ENCODE measurements around the gene FHOD1.

Gene FHOD1

DNA sequence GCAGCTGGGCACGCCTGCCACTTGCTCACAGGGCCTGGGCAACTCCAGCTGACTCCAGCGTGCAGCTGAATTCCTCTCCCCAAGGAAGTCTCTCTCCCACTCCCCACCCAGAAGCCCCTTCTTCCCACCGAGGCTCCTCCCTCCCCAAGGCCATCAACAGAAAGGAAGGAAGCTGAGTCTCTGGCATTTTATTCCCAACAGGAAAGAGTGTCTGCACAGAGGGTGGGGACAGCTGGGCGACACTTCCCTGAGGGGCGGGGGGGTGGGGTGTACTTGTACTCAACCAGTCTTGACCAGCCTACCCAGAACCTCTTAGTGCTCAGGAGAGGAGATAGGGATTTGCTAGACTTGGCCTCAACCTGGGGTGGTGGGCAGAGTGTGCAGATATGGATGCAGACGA lies 57.2 kb downstream of the FHOD1 start, which contains the start of gene EXOC3L1:
Gene EXOC3L1, minus strand, starts transcription at position 96 of the 400 bp plus-strand sequence. CDS start 460 bp downstream, outside the sequence.
- in situ Hi-C loops (cut with HindIII; ENCODE audit: low sequenced_read_pairs), result no loop called here
- no peak for DNase-seq (ENCODE audit: low read depth, low spot score)
- TF ChIP-seq, protein P1, sequence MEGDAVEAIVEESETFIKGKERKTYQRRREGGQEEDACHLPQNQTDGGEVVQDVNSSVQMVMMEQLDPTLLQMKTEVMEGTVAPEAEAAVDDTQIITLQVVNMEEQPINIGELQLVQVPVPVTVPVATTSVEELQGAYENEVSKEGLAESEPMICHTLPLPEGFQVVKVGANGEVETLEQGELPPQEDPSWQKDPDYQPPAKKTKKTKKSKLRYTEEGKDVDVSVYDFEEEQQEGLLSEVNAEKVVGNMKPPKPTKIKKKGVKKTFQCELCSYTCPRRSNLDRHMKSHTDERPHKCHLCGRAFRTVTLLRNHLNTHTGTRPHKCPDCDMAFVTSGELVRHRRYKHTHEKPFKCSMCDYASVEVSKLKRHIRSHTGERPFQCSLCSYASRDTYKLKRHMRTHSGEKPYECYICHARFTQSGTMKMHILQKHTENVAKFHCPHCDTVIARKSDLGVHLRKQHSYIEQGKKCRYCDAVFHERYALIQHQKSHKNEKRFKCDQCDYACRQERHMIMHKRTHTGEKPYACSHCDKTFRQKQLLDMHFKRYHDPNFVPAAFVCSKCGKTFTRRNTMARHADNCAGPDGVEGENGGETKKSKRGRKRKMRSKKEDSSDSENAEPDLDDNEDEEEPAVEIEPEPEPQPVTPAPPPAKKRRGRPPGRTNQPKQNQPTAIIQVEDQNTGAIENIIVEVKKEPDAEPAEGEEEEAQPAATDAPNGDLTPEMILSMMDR (IDR thresholded peaks at IDR 0.05; ENCODE audit: low read depth, low read length), result no peak
- no peak within 1 kb of the TSS for H3K4me3 ChIP-seq (ENCODE audit: low read depth, low read length)

DNA sequence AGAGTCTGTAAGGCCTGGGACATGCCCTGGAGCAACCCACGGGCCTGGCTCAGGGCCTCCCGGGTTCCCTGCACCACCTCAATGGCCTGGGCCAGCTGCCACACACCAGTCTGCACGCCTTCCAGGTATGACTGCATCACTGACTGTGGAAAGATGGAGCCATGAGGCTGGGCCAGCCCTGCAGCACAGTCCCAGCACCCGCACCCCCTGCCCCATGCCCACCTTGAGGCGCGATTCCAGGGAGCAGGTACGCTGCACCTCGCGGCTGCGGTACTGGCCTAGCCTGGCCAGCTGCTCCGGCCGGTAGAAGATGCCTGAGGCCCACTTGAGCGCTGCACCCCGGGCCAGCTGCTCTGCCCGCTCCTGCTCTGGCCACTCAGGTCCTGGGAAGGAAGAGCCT lies 58.5 kb downstream of the FHOD1 start:
- TF ChIP-seq, protein P1 (IDR thresholded peaks at IDR 0.05; ENCODE audit: low read depth, low read length), result no peak
- DNase-seq (ENCODE audit: low read depth, low spot score), result no peak
- in situ Hi-C loops (cut with HindIII; ENCODE audit: low sequenced_read_pairs), result no loop called here
- no peak overlapping the region for H3K4me3 ChIP-seq (ENCODE audit: low read depth, low read length)

DNA sequence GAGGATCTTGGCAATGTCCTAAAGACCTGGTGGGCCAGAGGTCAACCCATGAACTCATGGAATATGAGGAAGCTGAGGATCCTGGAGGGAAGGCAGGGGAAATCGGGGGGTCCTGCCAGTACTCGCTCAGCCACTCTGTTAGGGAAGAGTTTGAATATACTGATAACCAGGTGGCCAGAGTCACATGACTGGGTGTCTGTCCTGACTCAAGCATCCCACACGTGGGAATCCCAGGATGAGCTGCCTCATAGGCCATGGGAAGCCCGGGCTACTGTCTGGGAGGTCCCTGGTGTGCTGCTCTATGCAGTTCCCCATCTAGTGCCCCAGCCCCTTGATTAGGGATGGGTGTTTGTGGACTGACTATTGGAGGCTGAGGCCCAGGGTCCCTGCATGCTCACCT lies 59.0 kb downstream of the FHOD1 start:
- TF ChIP-seq, protein P1 (IDR thresholded peaks at IDR 0.05; ENCODE audit: low read depth, low read length), result no peak
- in situ Hi-C loops (cut with HindIII; ENCODE audit: low sequenced_read_pairs), result no loop called here
- no peak overlapping the region for H3K4me3 ChIP-seq (ENCODE audit: low read depth, low read length)
- no peak for DNase-seq (ENCODE audit: low read depth, low spot score)

DNA sequence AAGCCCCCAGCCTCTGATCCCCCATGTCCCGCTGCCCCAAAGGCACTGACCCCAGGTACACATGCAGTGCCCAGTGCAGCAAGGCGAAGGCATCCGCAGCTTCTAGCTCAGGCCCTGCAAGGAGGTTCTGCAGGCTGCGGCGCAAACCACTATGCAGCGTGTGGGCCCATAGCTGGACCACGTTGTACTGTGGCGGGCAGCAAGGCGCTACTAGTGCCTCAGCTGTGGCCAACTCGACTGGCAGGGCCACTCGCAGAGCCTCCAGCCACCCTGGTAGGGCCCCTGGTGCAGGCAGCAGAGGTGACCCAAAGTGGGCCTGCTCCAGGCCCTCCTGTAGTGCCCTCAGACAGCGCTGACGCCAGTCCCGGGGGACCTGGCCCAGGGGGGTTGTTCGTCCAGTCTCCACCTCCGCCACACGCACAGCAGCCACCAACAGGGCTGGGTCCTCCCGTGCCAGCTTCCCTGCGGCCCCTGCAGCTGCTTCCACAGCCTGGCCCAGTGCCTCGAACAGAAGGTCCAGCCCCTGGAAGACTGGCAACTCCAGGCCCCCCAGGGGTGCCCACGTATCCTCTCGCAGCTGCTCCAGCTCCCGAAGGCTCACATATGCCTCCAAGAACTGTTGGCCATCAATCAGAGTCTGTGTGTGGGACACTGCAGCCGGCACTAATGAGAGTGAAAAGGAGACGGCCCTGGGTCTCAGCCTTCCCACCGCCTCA lies 59.9 kb downstream of the FHOD1 start:
- TF ChIP-seq, protein P1 (IDR thresholded peaks at IDR 0.05; ENCODE audit: low read depth, low read length), result no peak
- in situ Hi-C loops (cut with HindIII; ENCODE audit: low sequenced_read_pairs), result no loop called here
- no peak overlapping the region for H3K4me3 ChIP-seq (ENCODE audit: low read depth, low read length)
- no peak for DNase-seq (ENCODE audit: low read depth, low spot score)

DNA sequence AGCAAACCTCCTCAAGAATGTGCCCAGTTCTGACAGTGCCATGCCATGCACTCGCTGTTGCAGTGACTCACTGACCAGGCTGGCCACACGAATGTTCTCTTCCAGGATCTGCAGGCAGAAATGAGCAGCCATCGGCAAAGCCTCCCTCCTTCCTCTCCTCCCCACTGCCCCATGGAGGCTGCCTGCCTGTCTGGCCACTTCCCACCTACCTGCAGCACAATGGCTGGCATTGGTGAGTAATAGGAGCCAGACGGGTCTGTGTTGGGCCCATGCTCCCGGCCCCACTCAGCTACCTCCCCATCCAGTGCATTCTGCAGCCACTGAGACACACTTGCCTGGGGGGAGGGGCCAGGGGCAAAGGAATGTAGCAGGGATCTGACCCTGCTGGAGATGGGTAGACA lies 60.7 kb downstream of the FHOD1 start:
- TF ChIP-seq, protein P1 (IDR thresholded peaks at IDR 0.05; ENCODE audit: low read depth, low read length), result no peak
- no peak overlapping the region for H3K4me3 ChIP-seq (ENCODE audit: low read depth, low read length)
- in situ Hi-C loops (cut with HindIII; ENCODE audit: low sequenced_read_pairs), result no loop called here
- no peak for DNase-seq (ENCODE audit: low read depth, low spot score)

DNA sequence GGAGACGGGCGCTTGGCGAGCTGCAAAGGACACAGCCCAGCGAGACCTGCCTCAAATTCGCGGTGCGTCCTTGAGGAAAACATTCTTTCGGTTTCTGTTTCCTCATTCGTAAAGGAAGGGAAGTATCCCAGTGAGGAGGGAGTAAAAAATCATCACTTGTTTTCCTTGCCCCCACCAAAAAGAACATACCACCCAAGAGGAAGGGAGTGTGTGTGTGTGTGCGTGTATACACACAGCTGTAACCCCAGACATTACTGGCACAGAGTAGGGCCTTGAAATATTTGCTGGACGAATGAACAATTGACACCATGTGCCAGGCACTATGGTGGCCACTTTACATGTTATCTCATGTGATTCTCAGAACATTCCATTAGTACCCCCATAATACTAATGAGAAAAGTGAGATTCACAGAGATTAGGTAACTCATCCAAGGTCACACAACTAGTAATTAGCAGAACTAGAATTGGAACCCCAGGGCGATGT lies 61.6 kb downstream of the FHOD1 start:
- H3K4me3 ChIP-seq (ENCODE audit: low read depth, low read length), result no peak overlapping the region
- in situ Hi-C loops (cut with HindIII; ENCODE audit: low sequenced_read_pairs), result no loop called here
- DNase-seq (ENCODE audit: low read depth, low spot score), result no peak
- TF ChIP-seq, protein P1 (IDR thresholded peaks at IDR 0.05; ENCODE audit: low read depth, low read length), result no peak
